Measurements from ENCODE around the gene PGD.
"Not testable (repeated sequence)": the region's sequence is repeated elsewhere in the genome, so short reads cannot be mapped to it uniquely, and the experiment has no call there.

Gene PGD

GRCh38 chr1:10377365-10378029 lies 21.4 kb upstream of the PGD start:
- peak; percentile 71 for DNase-seq (ENCODE audit: extremely low read depth, low read depth)
- TF ChIP-seq CTCF (IDR thresholded peaks at IDR 0.05; ENCODE audit: low read depth, low read length, missing control alignments), result peak; percentile 71
- not testable (repeated sequence) for H3K4me3 ChIP-seq (replicated peaks; ENCODE audit: low read depth, low read length)

- H3K4me3 ChIP-seq (replicated peaks; ENCODE audit: low read depth, low read length), result no peak overlapping the region
- no peak for TF ChIP-seq CTCF (IDR thresholded peaks at IDR 0.05; ENCODE audit: low read depth, low read length, missing control alignments)
- no peak for DNase-seq (ENCODE audit: extremely low read depth, low read depth)
Measured at GRCh38 chr1:10378081-10378841, 20.6 kb upstream of the PGD start.

- no peak for DNase-seq (ENCODE audit: extremely low read depth, low read depth)
- TF ChIP-seq CTCF (IDR thresholded peaks at IDR 0.05; ENCODE audit: low read depth, low read length, missing control alignments), result no peak
Measured at GRCh38 chr1:10379101-10379620, 19.7 kb upstream of the PGD start.

GRCh38 chr1:10379676-10380075 lies 19.2 kb upstream of the PGD start:
- TF ChIP-seq CTCF (IDR thresholded peaks at IDR 0.05; ENCODE audit: low read depth, low read length, missing control alignments), result no peak
- no peak for DNase-seq (ENCODE audit: extremely low read depth, low read depth)
- H3K4me3 ChIP-seq (replicated peaks; ENCODE audit: low read depth, low read length), result no peak overlapping the region

More at GRCh38 chr1:10379101-10379620, 19.7 kb upstream of the PGD start:
- no peak overlapping the region for H3K4me3 ChIP-seq (replicated peaks; ENCODE audit: low read depth, low read length)

GRCh38 chr1:10380594-10381275 lies 18.1 kb upstream of the PGD start:
- no peak for DNase-seq (ENCODE audit: extremely low read depth, low read depth)
- TF ChIP-seq CTCF (IDR thresholded peaks at IDR 0.05; ENCODE audit: low read depth, low read length, missing control alignments), result no peak
- H3K4me3 ChIP-seq (replicated peaks; ENCODE audit: low read depth, low read length), result no peak overlapping the region

GRCh38 chr1:10383630-10384029 lies 15.2 kb upstream of the PGD start:
- H3K4me3 ChIP-seq (replicated peaks; ENCODE audit: low read depth, low read length), result no peak overlapping the region
- TF ChIP-seq CTCF (IDR thresholded peaks at IDR 0.05; ENCODE audit: low read depth, low read length, missing control alignments), result no peak
- no peak for DNase-seq (ENCODE audit: extremely low read depth, low read depth)

Measured in HFF-Myc (cell line).